Measurements from ENCODE around the gene EIF3I.

EIF3I gene

GRCh38 chr1:32184650-32185049 lies 37.6 kb upstream of the EIF3I start:
- Histone ChIP-seq H3K36me3 (ENCODE audit: control insufficient read depth in 2 of 2, insufficient read depth in 2 of 2, low read length in 2 of 2) (peaks cover 38 to 43% of the 10 kb centered on the region in 2 donors), H3K9ac (ENCODE audit: low read length in 2 of 2) (no peak overlapping the region), H3K9me3 (ENCODE audit: control insufficient read depth in 2 of 2, low read length in 2 of 2) (no peaks in the 10 kb centered on the region), H3K4me1 (ENCODE audit: control insufficient read depth, insufficient read depth, low read length) (peaks cover 26% of the 10 kb centered on the region), H3K27me3 (ENCODE audit: control insufficient read depth in 1 of 2, insufficient read depth in 2 of 2, low read length in 2 of 2) (no peaks in the 10 kb centered on the region), H3K4me3 (ENCODE audit: low read length in 2 of 2) (peak overlapping the region in 1 of 2 donors; percentile 15), H3K27ac (ENCODE audit: low read length) (no peak overlapping the region)

GRCh38 chr1:32186077-32186476 lies 36.1 kb upstream of the EIF3I start:
- Histone ChIP-seq H3K9me3 (ENCODE audit: control insufficient read depth in 2 of 2, low read length in 2 of 2) (no peaks in the 10 kb centered on the region), H3K4me3 (ENCODE audit: low read length in 2 of 2) (no peak overlapping the region), H3K9ac (ENCODE audit: low read length in 2 of 2) (no peak overlapping the region), H3K27ac (ENCODE audit: low read length) (no peak overlapping the region), H3K36me3 (ENCODE audit: control insufficient read depth in 2 of 2, insufficient read depth in 2 of 2, low read length in 2 of 2) (peaks cover 49 to 55% of the 10 kb centered on the region in 2 donors), H3K4me1 (ENCODE audit: control insufficient read depth, insufficient read depth, low read length) (peaks cover 17% of the 10 kb centered on the region), H3K27me3 (ENCODE audit: control insufficient read depth in 1 of 2, insufficient read depth in 2 of 2, low read length in 2 of 2) (no peaks in the 10 kb centered on the region)

- Histone ChIP-seq H3K9me3 (ENCODE audit: control insufficient read depth in 2 of 2, low read length in 2 of 2) (no peaks in the 10 kb centered on the region), H3K27me3 (ENCODE audit: control insufficient read depth in 1 of 2, insufficient read depth in 2 of 2, low read length in 2 of 2) (no peaks in the 10 kb centered on the region), H3K4me1 (ENCODE audit: control insufficient read depth, insufficient read depth, low read length) (peaks cover 13% of the 10 kb centered on the region), H3K36me3 (ENCODE audit: control insufficient read depth in 2 of 2, insufficient read depth in 2 of 2, low read length in 2 of 2) (peaks cover 51 to 56% of the 10 kb centered on the region in 2 donors), H3K27ac (ENCODE audit: low read length) (no peak overlapping the region), H3K9ac (ENCODE audit: low read length in 2 of 2) (no peak overlapping the region), H3K4me3 (ENCODE audit: low read length in 2 of 2) (no peak overlapping the region)
These were observed 35.7 kb upstream of the EIF3I start for GRCh38 chr1:32186491-32186890.

- Histone ChIP-seq H3K4me1 (ENCODE audit: control insufficient read depth, insufficient read depth, low read length) (peaks cover 8% of the 10 kb centered on the region), H3K4me3 (ENCODE audit: low read length in 2 of 2) (no peak overlapping the region), H3K9ac (ENCODE audit: low read length in 2 of 2) (no peak overlapping the region), H3K27ac (ENCODE audit: low read length) (no peak overlapping the region), H3K9me3 (ENCODE audit: control insufficient read depth in 2 of 2, low read length in 2 of 2) (no peaks in the 10 kb centered on the region), H3K27me3 (ENCODE audit: control insufficient read depth in 1 of 2, insufficient read depth in 2 of 2, low read length in 2 of 2) (no peaks in the 10 kb centered on the region), H3K36me3 (ENCODE audit: control insufficient read depth in 2 of 2, insufficient read depth in 2 of 2, low read length in 2 of 2) (peaks cover 62 to 67% of the 10 kb centered on the region in 2 donors)
These were observed 34.4 kb upstream of the EIF3I start for GRCh38 chr1:32187850-32188249.

- Histone ChIP-seq H3K36me3 (ENCODE audit: control insufficient read depth in 2 of 2, insufficient read depth in 2 of 2, low read length in 2 of 2) (peaks cover 88 to 91% of the 10 kb centered on the region in 2 donors), H3K27me3 (ENCODE audit: control insufficient read depth in 1 of 2, insufficient read depth in 2 of 2, low read length in 2 of 2) (no peaks in the 10 kb centered on the region), H3K9ac (ENCODE audit: low read length in 2 of 2) (no peak overlapping the region), H3K4me1 (ENCODE audit: control insufficient read depth, insufficient read depth, low read length) (peaks cover 5% of the 10 kb centered on the region), H3K27ac (ENCODE audit: low read length) (no peak overlapping the region), H3K4me3 (ENCODE audit: low read length in 2 of 2) (no peak overlapping the region), H3K9me3 (ENCODE audit: control insufficient read depth in 2 of 2, low read length in 2 of 2) (no peaks in the 10 kb centered on the region)
These were observed 29.8 kb upstream of the EIF3I start for GRCh38 chr1:32192220-32192948.

- Histone ChIP-seq H3K27me3 (ENCODE audit: control insufficient read depth in 1 of 2, insufficient read depth in 2 of 2, low read length in 2 of 2) (no peaks in the 10 kb centered on the region), H3K9me3 (ENCODE audit: control insufficient read depth in 2 of 2, low read length in 2 of 2) (no peaks in the 10 kb centered on the region), H3K4me3 (ENCODE audit: low read length in 2 of 2) (no peak overlapping the region), H3K27ac (ENCODE audit: low read length) (no peak overlapping the region), H3K9ac (ENCODE audit: low read length in 2 of 2) (no peak overlapping the region), H3K36me3 (ENCODE audit: control insufficient read depth in 2 of 2, insufficient read depth in 2 of 2, low read length in 2 of 2) (peaks cover 65 to 76% of the 10 kb centered on the region in 2 donors), H3K4me1 (ENCODE audit: control insufficient read depth, insufficient read depth, low read length) (peaks cover 15% of the 10 kb centered on the region)
These were observed 27.2 kb upstream of the EIF3I start for GRCh38 chr1:32194984-32195383.

- peaks cover 18% of the 10 kb centered on the region for H3K4me1 ChIP-seq (ENCODE audit: control insufficient read depth, insufficient read depth, low read length)
- no peak overlapping the region for H3K27ac ChIP-seq (ENCODE audit: low read length)
- peaks cover 59 to 71% of the 10 kb centered on the region in 2 donors for H3K36me3 ChIP-seq (ENCODE audit: control insufficient read depth in 2 of 2, insufficient read depth in 2 of 2, low read length in 2 of 2)
These were observed 26.7 kb upstream of the EIF3I start for GRCh38 chr1:32195531-32195930.

DNA sequence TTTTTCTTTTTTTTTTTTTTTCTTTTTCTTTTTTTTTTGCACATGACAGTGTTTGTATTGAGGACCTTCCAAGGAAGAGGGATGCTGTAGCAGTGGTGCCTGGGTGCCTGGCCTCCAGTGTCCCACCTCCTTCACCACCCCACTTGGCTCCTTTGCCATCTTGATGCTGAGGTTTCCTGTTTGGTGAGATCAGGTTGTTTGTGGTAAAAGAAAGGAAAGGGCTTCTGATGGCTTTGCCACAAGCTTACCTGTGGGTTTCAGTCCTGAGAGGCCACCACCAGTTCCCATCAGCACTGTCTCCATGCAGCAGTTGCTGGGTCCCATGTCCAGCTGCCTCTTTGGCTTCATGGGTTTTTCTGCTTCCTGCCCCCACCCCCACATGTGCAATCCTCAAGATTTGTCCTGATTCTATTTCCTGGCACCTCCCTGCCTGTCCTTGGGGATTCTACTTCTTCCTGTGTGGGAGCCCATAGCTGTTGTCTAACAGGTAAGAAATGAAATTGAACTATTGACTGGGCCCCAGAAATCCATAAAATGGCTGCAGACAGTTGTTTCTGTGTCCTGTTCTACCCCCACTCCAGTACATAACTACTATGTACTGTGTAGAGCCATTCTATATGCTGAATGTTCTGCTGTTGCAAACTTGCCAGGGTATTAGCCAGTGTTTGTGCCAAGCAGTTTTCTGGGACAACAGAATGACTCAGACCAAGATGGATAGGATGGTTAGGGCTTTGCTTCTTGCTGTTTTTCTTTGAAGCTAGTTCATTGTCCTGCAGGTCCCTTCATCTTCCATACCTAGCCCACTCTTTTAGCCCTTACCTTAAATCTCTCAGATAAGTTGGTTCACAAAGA lies 26.0 kb upstream of the EIF3I start:
- Histone ChIP-seq H3K4me1 (ENCODE audit: control insufficient read depth, insufficient read depth, low read length) (peaks cover 20% of the 10 kb centered on the region), H3K9me3 (ENCODE audit: control insufficient read depth in 2 of 2, low read length in 2 of 2) (no peaks in the 10 kb centered on the region), H3K36me3 (ENCODE audit: control insufficient read depth in 2 of 2, insufficient read depth in 2 of 2, low read length in 2 of 2) (peaks cover 56 to 67% of the 10 kb centered on the region in 2 donors), H3K27ac (ENCODE audit: low read length) (no peak overlapping the region), H3K4me3 (ENCODE audit: low read length in 2 of 2) (no peak overlapping the region), H3K27me3 (ENCODE audit: control insufficient read depth in 1 of 2, insufficient read depth in 2 of 2, low read length in 2 of 2) (no peaks in the 10 kb centered on the region), H3K9ac (ENCODE audit: low read length in 2 of 2) (no peak overlapping the region)

More at GRCh38 chr1:32195531-32195930, 26.7 kb upstream of the EIF3I start:
- Histone ChIP-seq H3K27me3 (ENCODE audit: control insufficient read depth in 1 of 2, insufficient read depth in 2 of 2, low read length in 2 of 2) (no peaks in the 10 kb centered on the region), H3K9ac (ENCODE audit: low read length in 2 of 2) (no peak overlapping the region), H3K9me3 (ENCODE audit: control insufficient read depth in 2 of 2, low read length in 2 of 2) (no peaks in the 10 kb centered on the region), H3K4me3 (ENCODE audit: low read length in 2 of 2) (no peak overlapping the region)

GRCh38 chr1:32197074-32197473 lies 25.1 kb upstream of the EIF3I start:
- Histone ChIP-seq H3K4me3 (ENCODE audit: low read length in 2 of 2) (no peak overlapping the region), H3K27ac (ENCODE audit: low read length) (no peak overlapping the region), H3K4me1 (ENCODE audit: control insufficient read depth, insufficient read depth, low read length) (peaks cover 28% of the 10 kb centered on the region), H3K9ac (ENCODE audit: low read length in 2 of 2) (no peak overlapping the region), H3K36me3 (ENCODE audit: control insufficient read depth in 2 of 2, insufficient read depth in 2 of 2, low read length in 2 of 2) (peaks cover 47 to 58% of the 10 kb centered on the region in 2 donors), H3K9me3 (ENCODE audit: control insufficient read depth in 2 of 2, low read length in 2 of 2) (no peaks in the 10 kb centered on the region), H3K27me3 (ENCODE audit: control insufficient read depth in 1 of 2, insufficient read depth in 2 of 2, low read length in 2 of 2) (no peaks in the 10 kb centered on the region)

DNA sequence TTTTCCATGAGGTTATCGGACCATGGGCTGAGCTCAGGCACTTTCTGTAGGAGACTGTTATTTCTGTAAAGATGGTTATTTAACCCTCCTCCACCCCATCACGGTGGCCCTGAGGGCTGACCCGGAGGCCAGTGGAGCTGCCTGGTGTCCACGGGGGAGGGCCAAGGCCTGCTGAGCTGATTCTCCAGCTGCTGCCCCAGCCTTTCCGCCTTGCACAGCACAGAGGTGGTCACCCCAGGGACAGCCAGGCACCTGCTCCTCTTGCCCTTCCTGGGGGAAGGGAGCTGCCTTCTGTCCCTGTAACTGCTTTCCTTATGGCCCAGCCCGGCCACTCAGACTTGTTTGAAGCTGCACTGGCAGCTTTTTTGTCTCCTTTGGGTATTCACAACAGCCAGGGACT lies 24.4 kb upstream of the EIF3I start:
- Histone ChIP-seq H3K4me1 (ENCODE audit: control insufficient read depth, insufficient read depth, low read length) (peaks cover 29% of the 10 kb centered on the region), H3K4me3 (ENCODE audit: low read length in 2 of 2) (no peak overlapping the region), H3K9ac (ENCODE audit: low read length in 2 of 2) (no peak overlapping the region), H3K27ac (ENCODE audit: low read length) (no peak overlapping the region), H3K36me3 (ENCODE audit: control insufficient read depth in 2 of 2, insufficient read depth in 2 of 2, low read length in 2 of 2) (peaks cover 40 to 51% of the 10 kb centered on the region in 2 donors), H3K27me3 (ENCODE audit: control insufficient read depth in 1 of 2, insufficient read depth in 2 of 2, low read length in 2 of 2) (no peaks in the 10 kb centered on the region), H3K9me3 (ENCODE audit: control insufficient read depth in 2 of 2, low read length in 2 of 2) (no peaks in the 10 kb centered on the region)

All from stomach smooth muscle (tissue), 2 donors.